ENCODE results near the gene NEDD4.
"Not testable (repeated sequence)": the region's sequence is repeated elsewhere in the genome, so short reads cannot be mapped to it uniquely, and the experiment has no call there.

NEDD4 gene

GRCh38 chr15:55823699-55824340 is 169.6 kb downstream of the NEDD4 start:
- no peak for DNase-seq

- DNase-seq: no peak
Measured at GRCh38 chr15:55823191-55823670, 170.2 kb downstream of the NEDD4 start.

- not testable (repeated sequence) for DNase-seq
Measured at GRCh38 chr15:55821740-55822139, 171.7 kb downstream of the NEDD4 start.

- no peak for DNase-seq
Measured at GRCh38 chr15:55820043-55820442, 173.4 kb downstream of the NEDD4 start.

GRCh38 chr15:55819397-55820034 is 173.9 kb downstream of the NEDD4 start:
- DNase-seq: no peak

- DNase-seq: no peak
Measured at GRCh38 chr15:55816017-55816416, 177.4 kb downstream of the NEDD4 start.

- DNase-seq: no peak
Measured at GRCh38 chr15:55802600-55803376, 190.6 kb downstream of the NEDD4 start.

- no peak for DNase-seq
Measured at GRCh38 chr15:55800216-55800615, 193.2 kb downstream of the NEDD4 start.

- peak in 8 of 14 donors; percentile 0 to 22 (median 3) for DNase-seq
Measured at GRCh38 chr15:55799291-55800212, 193.9 kb downstream of the NEDD4 start.

- DNase-seq: no peak
Measured at GRCh38 chr15:55796321-55796965, 197.0 kb downstream of the NEDD4 start.

GRCh38 chr15:55795031-55795430 is 198.4 kb downstream of the NEDD4 start:
- no peak for DNase-seq

- DNase-seq: no peak
Measured at GRCh38 chr15:55791551-55792400, 201.6 kb downstream of the NEDD4 start.

GRCh38 chr15:55789066-55789660 is 204.2 kb downstream of the NEDD4 start:
- peak in 2 of 14 donors; percentile 0 for DNase-seq

GRCh38 chr15:55786341-55786740 is 207.1 kb downstream of the NEDD4 start:
- no peak for DNase-seq

- not testable (repeated sequence) for DNase-seq
Measured at GRCh38 chr15:55785593-55785992, 207.8 kb downstream of the NEDD4 start.

- no peak for DNase-seq
Measured at GRCh38 chr15:55784286-55784685, 209.1 kb downstream of the NEDD4 start.

GRCh38 chr15:55782901-55783300 is 210.5 kb downstream of the NEDD4 start:
- DNase-seq: no peak

- DNase-seq: no peak
Measured at GRCh38 chr15:55780292-55780691, 213.1 kb downstream of the NEDD4 start.

GRCh38 chr15:55778932-55779331 is 214.5 kb downstream of the NEDD4 start:
- DNase-seq: no peak

Data from C1 segment of cervical spinal cord (tissue), 14 donors.